Measurements from ENCODE around the gene ACYP2. TPM values are rescaled to one million over a fixed set of nuclear protein-coding genes. Genes with fewer than 3 reads are reported as not detected.
"Not testable (repeated sequence)": the region's sequence is repeated elsewhere in the genome, so short reads cannot be mapped to it uniquely, and the experiment has no call there.

Gene ACYP2
- total RNA-seq, 1 donor from 2014 or later, result 10.1 TPM

- Mint-ChIP-seq H3K36me3 (no peaks in the 10 kb centered on the region), H3K4me3 (no peak overlapping the region), H3K27me3 (peaks cover 16% of the 10 kb centered on the region), H3K27ac (no peak overlapping the region), H3K9me3 (peaks cover 6% of the 10 kb centered on the region), H3K4me1 (ENCODE audit: unreplicated experiment) (no peaks in the 10 kb centered on the region)
- no peak for DNase-seq (ENCODE audit: extremely low spot score, unreplicated experiment)
- no peak for TF ChIP-seq CTCF (conservative IDR thresholded peaks at IDR 0.05)
These were observed 169.4 kb downstream of the ACYP2 start for GRCh38 chr2:54284826-54285225.

- no peak overlapping the region for H3K4me3 Mint-ChIP-seq
- peaks cover 21% of the 10 kb centered on the region for H3K27me3 Mint-ChIP-seq
- H3K36me3 Mint-ChIP-seq, result no peaks in the 10 kb centered on the region
- no peak for DNase-seq (ENCODE audit: extremely low spot score, unreplicated experiment)
- H3K9me3 Mint-ChIP-seq, result peaks cover 6% of the 10 kb centered on the region
- H3K27ac Mint-ChIP-seq, result no peak overlapping the region
- no peaks in the 10 kb centered on the region for H3K4me1 Mint-ChIP-seq (ENCODE audit: unreplicated experiment)
- TF ChIP-seq CTCF (conservative IDR thresholded peaks at IDR 0.05), result no peak
These were observed 170.0 kb downstream of the ACYP2 start for GRCh38 chr2:54285451-54285850.

- DNase-seq (ENCODE audit: extremely low spot score, unreplicated experiment), result no peak
- Mint-ChIP-seq H3K4me3 (no peak overlapping the region), H3K27me3 (peaks cover 32% of the 10 kb centered on the region), H3K27ac (no peak overlapping the region), H3K4me1 (ENCODE audit: unreplicated experiment) (no peaks in the 10 kb centered on the region), H3K9me3 (peaks cover 6% of the 10 kb centered on the region), H3K36me3 (no peaks in the 10 kb centered on the region)
- no peak for TF ChIP-seq CTCF (conservative IDR thresholded peaks at IDR 0.05)
These were observed 172.1 kb downstream of the ACYP2 start for GRCh38 chr2:54287532-54287931.

GRCh38 chr2:54289917-54290316 is 174.5 kb downstream of the ACYP2 start:
- peaks cover 32% of the 10 kb centered on the region for H3K27me3 Mint-ChIP-seq

GRCh38 chr2:54290356-54291025 is 175.1 kb downstream of the ACYP2 start:
- no peak overlapping the region for H3K4me3 Mint-ChIP-seq
- no peaks in the 10 kb centered on the region for H3K4me1 Mint-ChIP-seq (ENCODE audit: unreplicated experiment)
- H3K27ac Mint-ChIP-seq, result no peak overlapping the region
- no peak for TF ChIP-seq CTCF (conservative IDR thresholded peaks at IDR 0.05)
- H3K36me3 Mint-ChIP-seq, result no peaks in the 10 kb centered on the region
- no peak for DNase-seq (ENCODE audit: extremely low spot score, unreplicated experiment)
- H3K9me3 Mint-ChIP-seq, result peaks cover 4% of the 10 kb centered on the region
- peaks cover 32% of the 10 kb centered on the region for H3K27me3 Mint-ChIP-seq

More at GRCh38 chr2:54289917-54290316, 174.5 kb downstream of the ACYP2 start:
- Mint-ChIP-seq H3K27ac (no peak overlapping the region), H3K9me3 (peaks cover 6% of the 10 kb centered on the region), H3K4me3 (no peak overlapping the region), H3K36me3 (no peaks in the 10 kb centered on the region), H3K4me1 (ENCODE audit: unreplicated experiment) (no peaks in the 10 kb centered on the region)
- DNase-seq (ENCODE audit: extremely low spot score, unreplicated experiment), result no peak
- no peak for TF ChIP-seq CTCF (conservative IDR thresholded peaks at IDR 0.05)

- not testable (repeated sequence) for H3K36me3 Mint-ChIP-seq; H3K4me1 Mint-ChIP-seq (ENCODE audit: unreplicated experiment); H3K4me3 Mint-ChIP-seq; H3K27ac Mint-ChIP-seq; DNase-seq (ENCODE audit: extremely low spot score, unreplicated experiment); H3K9me3 Mint-ChIP-seq
- H3K27me3 Mint-ChIP-seq, result peaks cover 21% of the 10 kb centered on the region
These were observed 179.2 kb downstream of the ACYP2 start for GRCh38 chr2:54294665-54295064.
